Measurements from ENCODE around the gene NMRAL1. TPM values are rescaled to one million over a fixed set of nuclear protein-coding genes. Genes with fewer than 3 reads are reported as not detected.

NMRAL1 gene
- polyA plus RNA-seq, 1 donor from 2014 or later, result 6.3 TPM

DNA sequence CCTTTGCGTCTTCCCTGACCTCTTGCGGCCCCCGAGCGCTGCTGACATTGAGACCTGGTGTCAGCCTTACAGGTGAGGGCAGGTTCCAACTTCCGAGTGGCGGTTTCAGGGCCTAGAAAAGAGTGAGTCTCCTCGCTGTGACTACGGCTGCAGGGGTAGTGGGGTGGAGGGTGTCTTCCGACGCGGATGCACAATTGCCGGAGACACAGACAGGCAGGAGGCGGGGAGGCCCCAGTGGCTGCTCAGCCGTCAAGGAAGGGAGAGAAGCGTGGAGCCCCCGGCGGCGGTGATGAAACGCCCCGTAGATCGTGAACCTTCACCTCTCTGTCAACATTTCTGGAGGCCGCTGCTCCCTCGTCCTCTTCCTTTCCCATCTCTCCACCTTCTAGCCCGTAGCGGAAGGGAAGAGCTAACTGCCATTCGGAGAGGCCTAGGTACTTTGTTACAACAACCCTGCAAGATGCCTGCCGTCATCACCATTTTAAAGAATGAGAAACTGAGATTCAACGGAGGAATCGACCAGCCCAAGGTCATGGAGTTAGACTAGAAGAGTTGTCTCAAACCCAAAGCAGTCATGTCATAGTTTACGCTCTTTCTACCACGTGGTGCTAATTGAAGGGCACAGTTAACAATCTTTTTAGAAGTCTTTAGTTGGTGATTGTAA, 48.3 kb downstream of the NMRAL1 start:
- H2AFZ ChIP-seq (ENCODE audit: low read depth, low read length), result no peak overlapping the region
- H3K36me3 ChIP-seq (ENCODE audit: insufficient read depth, low read length), result no peaks in the 10 kb centered on the region
- peak overlapping the region; percentile 41 for H3K4me2 ChIP-seq (ENCODE audit: low read length)
- peak overlapping the region; percentile 91 for H3K27ac ChIP-seq (ENCODE audit: low read length)
- H4K20me1 ChIP-seq (ENCODE audit: insufficient read depth), result no peaks in the 10 kb centered on the region
- H3K9ac ChIP-seq (ENCODE audit: low read length), result peak overlapping the region; percentile 78
- H3K27me3 ChIP-seq (ENCODE audit: insufficient read depth, low read depth, low read length), result no peaks in the 10 kb centered on the region
- TF ChIP-seq EP300 (conservative IDR thresholded peaks at IDR 0.05; ENCODE audit: poor library complexity, severe bottlenecking), result no peak
- TF ChIP-seq REST (IDR thresholded peaks at IDR 0.05; ENCODE audit: borderline replicate concordance), result no peak
- peak; percentile 6 for TF ChIP-seq MXI1 (conservative IDR thresholded peaks at IDR 0.05; ENCODE audit: poor library complexity, severe bottlenecking)
- peak overlapping the region; percentile 75 for H3K4me3 ChIP-seq (ENCODE audit: low read length)
- peaks cover 13% of the 10 kb centered on the region for H3K79me2 ChIP-seq (replicated peaks; ENCODE audit: insufficient read depth, low read length)
- H3F3A ChIP-seq (ENCODE audit: insufficient read depth, low read length, poor library complexity, severe bottlenecking), result no peaks in the 10 kb centered on the region
- no peaks in the 10 kb centered on the region for H3K9me3 ChIP-seq (ENCODE audit: low read length)
- no peaks in the 10 kb centered on the region for H3K9me2 ChIP-seq (ENCODE audit: insufficient read depth, low read length)

- H3K4me2 ChIP-seq (ENCODE audit: low read length), result peak within 1 kb of the TSS; percentile 59
- H3K36me3 ChIP-seq (ENCODE audit: insufficient read depth, low read length), result no peaks in the 10 kb centered on the region
- no peaks in the 10 kb centered on the region for H3K9me3 ChIP-seq (ENCODE audit: low read length)
- no peaks in the 10 kb centered on the region for H4K20me1 ChIP-seq (ENCODE audit: insufficient read depth)
- H3K9me2 ChIP-seq (ENCODE audit: insufficient read depth, low read length), result no peaks in the 10 kb centered on the region
- H3K9ac ChIP-seq (ENCODE audit: low read length), result peak within 1 kb of the TSS; percentile 78
- TF ChIP-seq POLR2AphosphoS5 (IDR thresholded peaks at IDR 0.05) (peak; percentile 92), MXI1 (conservative IDR thresholded peaks at IDR 0.05; ENCODE audit: poor library complexity, severe bottlenecking) (peak; percentile 97), SMC3 (conservative IDR thresholded peaks at IDR 0.05; ENCODE audit: poor library complexity) (peak; percentile 22), EZH2 (IDR thresholded peaks at IDR 0.05; ENCODE audit: borderline replicate concordance, insufficient read depth, low read length, poor library complexity, severe bottlenecking) (no peak), TAF1 (IDR thresholded peaks at IDR 0.05; ENCODE audit: low read depth) (peak; percentile 73), RAD21 (conservative IDR thresholded peaks at IDR 0.05) (no peak), REST (IDR thresholded peaks at IDR 0.05; ENCODE audit: borderline replicate concordance) (peak; percentile 83), EP300 (conservative IDR thresholded peaks at IDR 0.05; ENCODE audit: poor library complexity, severe bottlenecking) (peak; percentile 44)
- TF ChIP-seq, protein P1, sequence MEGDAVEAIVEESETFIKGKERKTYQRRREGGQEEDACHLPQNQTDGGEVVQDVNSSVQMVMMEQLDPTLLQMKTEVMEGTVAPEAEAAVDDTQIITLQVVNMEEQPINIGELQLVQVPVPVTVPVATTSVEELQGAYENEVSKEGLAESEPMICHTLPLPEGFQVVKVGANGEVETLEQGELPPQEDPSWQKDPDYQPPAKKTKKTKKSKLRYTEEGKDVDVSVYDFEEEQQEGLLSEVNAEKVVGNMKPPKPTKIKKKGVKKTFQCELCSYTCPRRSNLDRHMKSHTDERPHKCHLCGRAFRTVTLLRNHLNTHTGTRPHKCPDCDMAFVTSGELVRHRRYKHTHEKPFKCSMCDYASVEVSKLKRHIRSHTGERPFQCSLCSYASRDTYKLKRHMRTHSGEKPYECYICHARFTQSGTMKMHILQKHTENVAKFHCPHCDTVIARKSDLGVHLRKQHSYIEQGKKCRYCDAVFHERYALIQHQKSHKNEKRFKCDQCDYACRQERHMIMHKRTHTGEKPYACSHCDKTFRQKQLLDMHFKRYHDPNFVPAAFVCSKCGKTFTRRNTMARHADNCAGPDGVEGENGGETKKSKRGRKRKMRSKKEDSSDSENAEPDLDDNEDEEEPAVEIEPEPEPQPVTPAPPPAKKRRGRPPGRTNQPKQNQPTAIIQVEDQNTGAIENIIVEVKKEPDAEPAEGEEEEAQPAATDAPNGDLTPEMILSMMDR (IDR thresholded peaks at IDR 0.05; ENCODE audit: poor library complexity, severe bottlenecking), result no peak
- H3K27ac ChIP-seq (ENCODE audit: low read length), result peak within 1 kb of the TSS; percentile 91
- no peaks in the 10 kb centered on the region for H3F3A ChIP-seq (ENCODE audit: insufficient read depth, low read length, poor library complexity, severe bottlenecking)
- no peaks in the 10 kb centered on the region for H3K27me3 ChIP-seq (ENCODE audit: insufficient read depth, low read depth, low read length)
- H3K79me2 ChIP-seq (replicated peaks; ENCODE audit: insufficient read depth, low read length), result peaks cover 13% of the 10 kb centered on the region
- peak within 1 kb of the TSS; percentile 87 for H2AFZ ChIP-seq (ENCODE audit: low read depth, low read length)
- H3K4me3 ChIP-seq (ENCODE audit: low read length), result peak within 1 kb of the TSS; percentile 75
These were observed 48.9 kb downstream of the NMRAL1 start, which contains the start of gene DNAJA3 for GRCh38 chr16:4425378-4426020. TSS of gene DNAJA3 (plus strand) at chr16:4425868. CDS start at chr16:4425882, 14 bp downstream.
